ENCODE results near the gene ABHD2. TPM values are rescaled to one million over a fixed set of nuclear protein-coding genes. Genes with fewer than 3 reads are reported as not detected.

Gene ABHD2
- total RNA-seq, 1 donor, result 97.2 TPM

GRCh38 chr15:89165677-89166076 lies 77.4 kb downstream of the ABHD2 start:
- no peaks in the 10 kb centered on the region for H3K9me3 ChIP-seq (ENCODE audit: low read depth, low read length)
- peaks cover 34% of the 10 kb centered on the region for H3K4me1 ChIP-seq (ENCODE audit: insufficient read depth, low read length)
- no peak overlapping the region for H3K4me3 ChIP-seq (ENCODE audit: low read length)
- H3K27me3 ChIP-seq (ENCODE audit: insufficient read depth, low read length), result no peaks in the 10 kb centered on the region

GRCh38 chr15:89167267-89168176 lies 79.3 kb downstream of the ABHD2 start:
- Histone ChIP-seq H3K4me3 (ENCODE audit: low read length) (no peak overlapping the region), H3K4me1 (ENCODE audit: insufficient read depth, low read length) (peaks cover 37% of the 10 kb centered on the region), H3K27me3 (ENCODE audit: insufficient read depth, low read length) (no peaks in the 10 kb centered on the region), H3K9me3 (ENCODE audit: low read depth, low read length) (no peaks in the 10 kb centered on the region)

- H3K27me3 ChIP-seq (ENCODE audit: insufficient read depth, low read length), result no peaks in the 10 kb centered on the region
- H3K4me1 ChIP-seq (ENCODE audit: insufficient read depth, low read length), result peaks cover 40% of the 10 kb centered on the region
- H3K9me3 ChIP-seq (ENCODE audit: low read depth, low read length), result no peaks in the 10 kb centered on the region
- no peak overlapping the region for H3K4me3 ChIP-seq (ENCODE audit: low read length)
Observed at GRCh38 chr15:89168316-89168833, 80.1 kb downstream of the ABHD2 start.

- Histone ChIP-seq H3K27me3 (ENCODE audit: insufficient read depth, low read length) (no peaks in the 10 kb centered on the region), H3K4me3 (ENCODE audit: low read length) (no peak overlapping the region), H3K9me3 (ENCODE audit: low read depth, low read length) (no peaks in the 10 kb centered on the region), H3K4me1 (ENCODE audit: insufficient read depth, low read length) (peaks cover 40% of the 10 kb centered on the region)
Observed at GRCh38 chr15:89170364-89170763, 82.1 kb downstream of the ABHD2 start.

GRCh38 chr15:89171136-89172072 lies 83.1 kb downstream of the ABHD2 start:
- Histone ChIP-seq H3K27me3 (ENCODE audit: insufficient read depth, low read length) (no peaks in the 10 kb centered on the region), H3K4me3 (ENCODE audit: low read length) (no peak overlapping the region), H3K9me3 (ENCODE audit: low read depth, low read length) (no peaks in the 10 kb centered on the region), H3K4me1 (ENCODE audit: insufficient read depth, low read length) (peaks cover 31% of the 10 kb centered on the region)

- H3K4me3 ChIP-seq (ENCODE audit: low read length), result no peak overlapping the region
- no peaks in the 10 kb centered on the region for H3K9me3 ChIP-seq (ENCODE audit: low read depth, low read length)
- H3K4me1 ChIP-seq (ENCODE audit: insufficient read depth, low read length), result peaks cover 16% of the 10 kb centered on the region
Observed at GRCh38 chr15:89172921-89173320, 84.7 kb downstream of the ABHD2 start.

GRCh38 chr15:89174476-89174875 lies 86.2 kb downstream of the ABHD2 start:
- H3K4me1 ChIP-seq (ENCODE audit: insufficient read depth, low read length), result peaks cover 6% of the 10 kb centered on the region
- no peak overlapping the region for H3K4me3 ChIP-seq (ENCODE audit: low read length)
- H3K9me3 ChIP-seq (ENCODE audit: low read depth, low read length), result no peaks in the 10 kb centered on the region
- H3K27me3 ChIP-seq (ENCODE audit: insufficient read depth, low read length), result no peaks in the 10 kb centered on the region

More at GRCh38 chr15:89172921-89173320, 84.7 kb downstream of the ABHD2 start:
- H3K27me3 ChIP-seq (ENCODE audit: insufficient read depth, low read length), result no peaks in the 10 kb centered on the region

- H3K4me3 ChIP-seq (ENCODE audit: low read length), result no peak overlapping the region
- H3K9me3 ChIP-seq (ENCODE audit: low read depth, low read length), result no peaks in the 10 kb centered on the region
- peaks cover 6% of the 10 kb centered on the region for H3K4me1 ChIP-seq (ENCODE audit: insufficient read depth, low read length)
- no peaks in the 10 kb centered on the region for H3K27me3 ChIP-seq (ENCODE audit: insufficient read depth, low read length)
Observed at GRCh38 chr15:89175617-89176191, 87.4 kb downstream of the ABHD2 start.

- H3K4me3 ChIP-seq (ENCODE audit: low read length), result no peak overlapping the region
- H3K9me3 ChIP-seq (ENCODE audit: low read depth, low read length), result no peaks in the 10 kb centered on the region
- H3K4me1 ChIP-seq (ENCODE audit: insufficient read depth, low read length), result peaks cover 3% of the 10 kb centered on the region
- no peaks in the 10 kb centered on the region for H3K27me3 ChIP-seq (ENCODE audit: insufficient read depth, low read length)
Observed at GRCh38 chr15:89177116-89177515, 88.9 kb downstream of the ABHD2 start.

- Histone ChIP-seq H3K27me3 (ENCODE audit: insufficient read depth, low read length) (no peaks in the 10 kb centered on the region), H3K9me3 (ENCODE audit: low read depth, low read length) (no peaks in the 10 kb centered on the region), H3K4me1 (ENCODE audit: insufficient read depth, low read length) (peaks cover 2% of the 10 kb centered on the region), H3K4me3 (ENCODE audit: low read length) (no peak overlapping the region)
Observed at GRCh38 chr15:89177633-89178306, 89.5 kb downstream of the ABHD2 start.

- H3K27me3 ChIP-seq (ENCODE audit: insufficient read depth, low read length), result no peaks in the 10 kb centered on the region
- no peaks in the 10 kb centered on the region for H3K9me3 ChIP-seq (ENCODE audit: low read depth, low read length)
- H3K4me3 ChIP-seq (ENCODE audit: low read length), result no peak overlapping the region
- no peaks in the 10 kb centered on the region for H3K4me1 ChIP-seq (ENCODE audit: insufficient read depth, low read length)
Observed at GRCh38 chr15:89178307-89178977, 90.2 kb downstream of the ABHD2 start.

- Histone ChIP-seq H3K27me3 (ENCODE audit: insufficient read depth, low read length) (no peaks in the 10 kb centered on the region), H3K9me3 (ENCODE audit: low read depth, low read length) (no peaks in the 10 kb centered on the region), H3K4me3 (ENCODE audit: low read length) (no peak overlapping the region), H3K4me1 (ENCODE audit: insufficient read depth, low read length) (no peaks in the 10 kb centered on the region)
Observed at GRCh38 chr15:89179966-89180875, 92.0 kb downstream of the ABHD2 start.

GRCh38 chr15:89184357-89184756 lies 96.1 kb downstream of the ABHD2 start:
- Histone ChIP-seq H3K4me1 (ENCODE audit: insufficient read depth, low read length) (no peaks in the 10 kb centered on the region), H3K9me3 (ENCODE audit: low read depth, low read length) (no peaks in the 10 kb centered on the region), H3K27me3 (ENCODE audit: insufficient read depth, low read length) (no peaks in the 10 kb centered on the region), H3K4me3 (ENCODE audit: low read length) (no peak overlapping the region)
